ENCODE measurements around the gene APELA.
A peak's percentile ranks its signal among the peaks of the same experiment; 100 is the strongest.
"Not testable (repeated sequence)": the region's sequence is repeated elsewhere in the genome, so short reads cannot be mapped to it uniquely, and the experiment has no call there.

APELA gene, protein sequence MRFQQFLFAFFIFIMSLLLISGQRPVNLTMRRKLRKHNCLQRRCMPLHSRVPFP

DNA sequence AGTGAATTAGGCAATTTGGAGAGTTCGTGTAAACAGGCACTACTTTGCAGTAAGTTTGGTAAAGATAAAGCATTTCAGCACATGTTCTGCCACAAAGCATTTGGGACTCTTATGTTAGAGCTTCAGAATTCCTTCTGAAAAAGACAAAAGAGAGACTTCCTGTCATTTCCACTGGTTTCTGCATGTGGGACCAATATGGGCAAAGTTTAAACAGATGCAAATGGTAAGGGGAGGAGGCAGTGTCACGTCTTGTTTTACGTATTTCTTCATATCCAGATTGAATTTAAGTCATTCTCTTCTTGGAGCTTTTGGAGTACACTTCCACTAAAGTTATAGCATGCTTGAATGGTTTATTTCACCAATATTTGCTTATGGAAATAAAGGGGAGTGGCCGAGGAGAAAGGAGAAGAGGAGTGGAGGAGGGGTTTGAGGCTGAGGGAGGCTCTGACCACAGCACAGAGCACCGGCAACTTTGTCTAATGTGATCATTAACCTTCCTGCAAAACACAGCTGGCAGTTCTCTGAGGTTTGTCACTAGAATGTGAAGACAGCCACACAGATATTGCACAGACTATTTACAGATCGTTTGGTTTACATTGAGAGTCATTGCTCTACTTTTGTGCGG is at the start of gene APELA:
Gene APELA, plus strand, starts transcription at position 479 of the 625 bp plus-strand sequence. CDS start 154 bp downstream, outside the sequence.
- Histone ChIP-seq H3K4me3 (peak within 1 kb of the TSS in 4 of 7 experiments; percentile 5 to 22 (median 10)), H3K27ac (peak within 1 kb of the TSS in 3 of 21 experiments; percentile 13 to 36 (median 21))

GRCh38 chr4:164828955-164829354 is 48.0 kb upstream of the APELA start:
- Histone ChIP-seq H3K27ac (no peak overlapping the region), H3K4me3 (no peak overlapping the region)

DNA sequence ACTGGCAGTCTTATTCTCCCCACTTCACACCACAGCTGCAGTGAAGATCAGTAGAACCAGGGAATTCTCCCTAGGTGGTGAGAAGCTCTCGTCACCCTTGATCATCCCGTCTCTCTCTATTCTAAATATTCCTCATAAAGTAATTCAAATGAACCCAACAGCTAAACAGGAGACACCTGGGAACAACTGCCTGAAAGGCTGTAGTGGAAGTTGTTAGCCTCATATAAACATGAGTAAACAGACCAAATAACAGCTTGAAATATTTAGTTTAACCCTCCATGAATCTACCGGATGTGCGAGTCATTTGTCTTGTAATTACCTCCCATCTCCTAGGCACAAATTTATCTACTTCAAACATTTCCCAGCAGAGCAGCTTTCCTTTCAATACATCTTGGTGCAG is 30.4 kb upstream of the APELA start:
- no peak overlapping the region for H3K4me3 ChIP-seq
- H3K27ac ChIP-seq: peak overlapping the region in 5 of 21 experiments; percentile 7 to 44 (median 18)

DNA sequence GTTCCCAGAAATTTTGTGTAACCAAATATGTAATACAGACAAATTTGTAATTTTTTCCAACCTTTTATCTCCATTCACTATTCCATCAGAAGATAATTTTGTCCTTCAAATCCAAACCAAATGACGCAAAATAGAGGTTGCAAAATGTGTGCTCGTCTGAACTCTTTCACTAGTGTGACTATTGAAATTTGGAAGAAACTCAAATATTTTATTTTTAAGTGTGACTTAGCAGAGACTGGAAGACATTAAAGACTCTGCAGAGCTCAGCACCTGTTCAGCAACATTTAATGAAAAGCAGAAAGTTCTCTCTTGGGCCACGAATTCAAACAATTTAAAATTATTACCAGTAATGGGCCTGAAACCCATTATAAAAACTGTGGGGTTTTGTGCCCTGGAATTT is 30.0 kb upstream of the APELA start:
- Histone ChIP-seq H3K27ac (peak overlapping the region in 2 of 21 experiments; percentile 15 to 44), H3K4me3 (no peak overlapping the region)

GRCh38 chr4:164847967-164848649 is 28.9 kb upstream of the APELA start:
- Histone ChIP-seq H3K4me3 (no peak overlapping the region), H3K27ac (peak overlapping the region in 1 of 21 experiments; percentile 45)

GRCh38 chr4:164856396-164856795 is 20.6 kb upstream of the APELA start:
- no peak overlapping the region for H3K4me3 ChIP-seq
- no peak overlapping the region for H3K27ac ChIP-seq

DNA sequence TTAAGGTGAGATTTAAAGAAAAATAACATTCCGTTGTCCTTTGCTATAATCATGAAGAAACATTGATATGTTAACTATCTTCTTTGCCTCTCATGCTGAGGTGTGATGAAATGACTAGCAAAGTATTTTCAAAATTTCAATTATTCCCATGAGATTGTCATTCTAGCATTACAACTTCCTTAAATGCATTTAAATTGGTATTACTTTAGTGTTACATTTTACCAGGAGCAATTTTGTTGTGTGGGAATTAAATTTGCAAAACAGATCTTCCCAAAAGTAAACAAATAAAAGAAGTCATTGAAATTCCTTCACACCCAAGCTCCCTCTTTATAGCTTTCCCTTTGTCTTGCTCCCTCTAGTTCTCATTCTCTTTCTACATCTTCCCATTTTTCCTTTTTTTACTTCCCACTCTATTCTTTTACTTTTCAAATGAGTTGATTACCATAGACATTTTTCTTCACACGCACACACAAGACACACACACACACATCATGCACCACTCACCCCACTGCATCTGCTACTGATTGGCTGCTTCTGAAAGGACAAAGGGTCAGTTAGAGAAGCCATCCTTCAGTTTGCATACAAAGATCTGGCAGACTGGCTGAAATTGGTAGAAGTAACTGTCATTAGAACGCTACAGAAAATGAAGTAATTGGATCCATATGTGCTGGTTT is 10.0 kb upstream of the APELA start:
- Histone ChIP-seq H3K4me3 (no peak overlapping the region), H3K27ac (no peak overlapping the region)

- H3K4me3 ChIP-seq: no peak overlapping the region
- H3K27ac ChIP-seq: no peak overlapping the region
These were observed 5.3 kb upstream of the APELA start for GRCh38 chr4:164871673-164872072.

DNA sequence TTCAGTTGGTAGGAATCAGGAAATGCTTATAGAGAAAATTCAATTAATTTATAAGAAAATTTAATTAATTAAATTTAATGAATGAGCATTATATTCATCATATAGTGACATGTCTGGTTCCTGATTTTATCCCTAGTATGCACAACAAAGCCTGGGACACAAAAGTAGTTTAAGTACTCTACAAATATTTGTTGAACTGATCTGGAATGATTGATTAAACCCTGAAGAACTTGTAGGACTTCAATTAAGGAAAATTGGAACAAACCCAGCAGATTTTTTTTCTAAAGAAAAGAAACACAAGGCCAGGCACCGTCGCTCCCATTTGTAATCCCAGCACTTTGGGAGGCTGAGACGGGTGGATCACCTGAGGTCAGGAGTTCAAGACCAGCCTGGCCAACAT is 4.5 kb upstream of the APELA start:
- Histone ChIP-seq H3K4me3 (no peak overlapping the region), H3K27ac (no peak overlapping the region)

GRCh38 chr4:164874789-164875188 is 2.2 kb upstream of the APELA start:
- no peak overlapping the region for H3K4me3 ChIP-seq
- H3K27ac ChIP-seq: no peak overlapping the region

DNA sequence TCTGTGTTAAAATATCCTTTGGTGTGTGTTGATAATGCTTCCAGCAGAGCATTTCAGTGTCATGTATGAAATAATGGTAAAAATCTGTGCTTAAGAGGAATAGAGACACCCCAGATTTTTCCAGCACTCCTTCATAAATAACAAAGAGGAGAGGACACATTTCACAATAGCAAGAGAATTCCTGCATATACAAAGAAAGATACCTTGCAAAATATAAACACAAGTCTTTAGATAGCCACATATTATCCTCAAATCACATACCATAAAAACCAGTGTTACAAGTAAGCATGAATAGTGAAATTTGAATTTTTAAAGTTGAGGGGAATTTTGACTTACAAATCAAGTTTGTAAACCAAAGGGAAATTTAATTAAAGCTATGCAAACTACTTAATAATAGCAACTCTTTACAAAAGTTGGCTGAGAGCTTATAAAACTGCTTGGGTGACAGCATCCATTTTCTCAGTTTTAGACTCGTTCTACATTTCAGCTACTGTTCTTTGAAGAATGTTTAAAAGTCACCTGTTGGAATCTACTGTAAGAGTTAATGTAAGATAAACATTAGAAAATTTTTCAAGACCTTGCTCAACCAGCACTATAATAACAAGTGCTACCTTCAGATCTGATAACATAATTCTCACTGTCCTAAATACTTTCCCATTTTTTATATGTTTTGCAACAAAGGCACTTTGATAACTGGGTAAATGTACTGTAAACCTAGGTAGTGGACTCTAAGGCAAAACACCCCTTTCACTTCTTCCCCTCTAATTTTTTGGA is 3.7 kb downstream of the APELA start:
- Histone ChIP-seq H3K4me3 (no peak overlapping the region), H3K27ac (no peak overlapping the region)

GRCh38 chr4:164888096-164888715 is 11.2 kb downstream of the APELA start:
- Histone ChIP-seq H3K27ac (no peak overlapping the region), H3K4me3 (no peak overlapping the region)

DNA sequence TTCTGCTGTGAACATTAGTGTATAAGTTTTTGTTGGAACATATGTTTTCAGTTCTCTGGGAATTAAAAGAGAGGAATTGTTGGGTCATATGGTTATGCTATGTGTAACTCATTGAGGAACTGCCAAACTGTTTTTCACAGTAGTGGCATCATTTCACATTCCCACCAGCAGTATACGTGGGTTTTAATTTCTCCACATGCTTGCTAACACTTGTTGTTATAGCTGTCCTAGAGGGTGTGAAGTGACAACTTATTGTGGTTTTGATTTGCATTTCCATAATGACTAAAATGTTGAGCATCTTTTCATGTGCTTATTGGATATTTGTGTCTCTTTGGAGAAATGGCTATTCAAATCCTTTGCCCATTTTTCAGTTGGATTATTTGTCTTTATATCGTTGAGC is 13.7 kb downstream of the APELA start:
- Histone ChIP-seq H3K27ac (no peak overlapping the region), H3K4me3 (no peak overlapping the region)

DNA sequence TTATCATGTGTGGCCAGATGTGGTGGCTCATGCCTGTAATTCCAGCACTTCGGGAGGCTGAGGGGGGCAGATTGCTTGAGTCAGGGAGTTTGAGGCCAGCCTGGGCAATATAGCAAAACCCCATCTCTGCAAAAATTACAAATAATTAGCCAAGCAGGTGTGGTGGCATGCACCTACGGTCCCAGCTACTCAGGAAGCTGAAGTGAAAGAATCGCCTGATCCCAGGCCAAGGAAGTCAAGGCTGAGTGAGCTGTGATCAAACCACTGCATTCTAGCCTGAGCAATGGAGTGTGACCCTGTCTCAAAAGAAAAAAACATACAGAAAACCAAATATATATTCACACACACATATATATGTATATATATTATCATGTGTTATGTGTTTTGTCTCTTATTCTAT is 15.0 kb downstream of the APELA start:
- no peak overlapping the region for H3K27ac ChIP-seq

DNA sequence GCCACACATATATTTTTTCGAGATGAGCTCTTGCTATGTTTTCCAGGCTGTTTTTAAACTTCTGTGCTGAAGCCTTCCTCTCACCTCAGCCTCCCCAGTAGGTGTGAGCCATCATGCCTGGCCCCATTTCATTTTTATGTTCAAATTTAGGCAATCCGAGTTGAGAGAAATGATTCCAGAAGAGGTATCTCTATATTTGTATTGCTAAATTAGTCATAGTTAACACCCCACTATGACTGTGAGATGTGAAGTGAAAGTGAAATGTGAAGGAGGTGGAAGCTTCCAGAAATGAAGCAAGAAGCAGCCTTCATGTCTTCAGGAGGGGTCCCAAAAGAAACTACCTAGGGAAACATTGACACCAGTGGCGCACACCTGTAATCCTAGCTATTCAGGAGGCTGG is 17.7 kb downstream of the APELA start:
- Histone ChIP-seq H3K4me3 (no peak overlapping the region), H3K27ac (no peak overlapping the region)

More for the DNA sequence above, 15.0 kb downstream of the APELA start:
- no peak overlapping the region for H3K4me3 ChIP-seq

DNA sequence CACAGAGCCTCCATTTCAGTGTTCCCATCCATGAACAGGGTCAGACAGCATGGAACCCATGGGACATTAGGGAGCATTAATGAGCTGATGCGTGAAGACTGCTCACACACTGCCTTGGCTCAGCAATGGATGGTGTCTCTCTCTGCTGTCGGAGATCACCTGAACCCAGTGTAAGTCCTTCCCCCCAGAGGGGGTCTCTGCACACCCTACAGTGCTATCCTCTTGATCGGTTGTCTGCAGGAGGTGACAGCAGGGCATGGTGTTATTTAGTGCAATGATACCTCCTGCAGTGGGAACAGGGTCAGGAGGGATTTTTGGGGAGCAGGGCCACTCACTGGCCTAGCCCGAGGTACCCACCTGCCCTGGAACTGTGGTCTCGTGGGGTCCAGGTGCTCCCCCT is 25.6 kb downstream of the APELA start:
- Histone ChIP-seq H3K27ac (no peak overlapping the region), H3K4me3 (no peak overlapping the region)

- no peak overlapping the region for H3K4me3 ChIP-seq
These were observed 27.4 kb downstream of the APELA start for GRCh38 chr4:164904336-164904735.

GRCh38 chr4:164904941-164905340 is 28.0 kb downstream of the APELA start:
- H3K4me3 ChIP-seq: no peak overlapping the region
- H3K27ac ChIP-seq: no peak overlapping the region

More at GRCh38 chr4:164904336-164904735, 27.4 kb downstream of the APELA start:
- no peak overlapping the region for H3K27ac ChIP-seq

- Histone ChIP-seq H3K4me3 (no peak overlapping the region), H3K27ac (no peak overlapping the region)
These were observed 29.4 kb downstream of the APELA start for GRCh38 chr4:164906368-164906767.

GRCh38 chr4:164913506-164913905 is 36.5 kb downstream of the APELA start:
- H3K4me3 ChIP-seq, H3K27ac ChIP-seq: not testable (repeated sequence)
